ENCODE results near the gene SLC16A6. TPM values are rescaled to one million over a fixed set of nuclear protein-coding genes. Genes with fewer than 3 reads are reported as not detected.

Gene SLC16A6
- total RNA-seq, 2 experiments from 2014 or later, result 5.6 to 6.8 TPM

GRCh38 chr17:68306819-68307218, 15.9 kb upstream of the SLC16A6 start:
- CTCF ChIA-PET, result interaction anchor here (0.6 kb wide), 1 partner anchor 86 kb away, joined by 3 read pairs; no protein-coding TSS in a partner anchor
- Mint-ChIP-seq H3K4me1 (peaks cover 48% of the 10 kb centered on the region), H3K9me3 (no peaks in the 10 kb centered on the region), H3K27ac (peak overlapping the region; percentile 64), H3K27me3 (no peaks in the 10 kb centered on the region), H3K4me3 (no peak overlapping the region), H3K36me3 (ENCODE audit: low read depth) (peaks cover 22% of the 10 kb centered on the region)
- no peak for DNase-seq
- POLR2A ChIA-PET, result no interaction called here

GRCh38 chr17:68305142-68305541, 14.2 kb upstream of the SLC16A6 start:
- H3K27ac Mint-ChIP-seq, result no peak overlapping the region
- ChIA-PET CTCF (no interaction called here), POLR2A (no interaction called here)
- H3K4me3 Mint-ChIP-seq, result no peak overlapping the region
- no peaks in the 10 kb centered on the region for H3K9me3 Mint-ChIP-seq
- H3K4me1 Mint-ChIP-seq, result peaks cover 39% of the 10 kb centered on the region
- no peak for DNase-seq
- H3K27me3 Mint-ChIP-seq, result no peaks in the 10 kb centered on the region
- peaks cover 16% of the 10 kb centered on the region for H3K36me3 Mint-ChIP-seq (ENCODE audit: low read depth)

- DNase-seq, result no peak
- Mint-ChIP-seq H3K4me1 (peaks cover 36% of the 10 kb centered on the region), H3K27ac (no peak overlapping the region), H3K36me3 (ENCODE audit: low read depth) (peaks cover 16% of the 10 kb centered on the region), H3K4me3 (no peak overlapping the region), H3K27me3 (no peaks in the 10 kb centered on the region), H3K9me3 (no peaks in the 10 kb centered on the region)
- ChIA-PET POLR2A (no interaction called here), CTCF (no interaction called here)
Observed at GRCh38 chr17:68304706-68305105, 13.8 kb upstream of the SLC16A6 start.

- POLR2A ChIA-PET, result no interaction called here
- CTCF ChIA-PET, result interaction anchor here (1.0 to 1.5 kb wide), 2 partner anchors 12 to 134 kb away, joined by 3 to 4 read pairs; no protein-coding TSS in a partner anchor
- no peaks in the 10 kb centered on the region for H3K9me3 Mint-ChIP-seq
- H3K27ac Mint-ChIP-seq, result no peak overlapping the region
- H3K4me1 Mint-ChIP-seq, result peaks cover 41% of the 10 kb centered on the region
- no peaks in the 10 kb centered on the region for H3K27me3 Mint-ChIP-seq
- DNase-seq, result no peak
- no peak overlapping the region for H3K4me3 Mint-ChIP-seq
- H3K36me3 Mint-ChIP-seq (ENCODE audit: low read depth), result peaks cover 15% of the 10 kb centered on the region
Observed at GRCh38 chr17:68302666-68303065, 11.7 kb upstream of the SLC16A6 start.

GRCh38 chr17:68302066-68302564, 11.2 kb upstream of the SLC16A6 start:
- Mint-ChIP-seq H3K9me3 (no peaks in the 10 kb centered on the region), H3K27me3 (no peaks in the 10 kb centered on the region), H3K36me3 (ENCODE audit: low read depth) (peaks cover 9% of the 10 kb centered on the region), H3K4me3 (no peak overlapping the region), H3K27ac (no peak overlapping the region), H3K4me1 (peaks cover 41% of the 10 kb centered on the region)
- ChIA-PET POLR2A (no interaction called here), CTCF (interaction anchor here (1.0 to 1.5 kb wide), 2 partner anchors 12 to 134 kb away, joined by 3 to 4 read pairs; no protein-coding TSS in a partner anchor)
- DNase-seq, result no peak

- ChIA-PET POLR2A (no interaction called here), CTCF (interaction anchor here (1.0 to 1.5 kb wide), 2 partner anchors 13 to 135 kb away, joined by 3 to 4 read pairs; no protein-coding TSS in a partner anchor)
- no peaks in the 10 kb centered on the region for H3K27me3 Mint-ChIP-seq
- H3K9me3 Mint-ChIP-seq, result no peaks in the 10 kb centered on the region
- no peak overlapping the region for H3K27ac Mint-ChIP-seq
- H3K4me1 Mint-ChIP-seq, result peaks cover 43% of the 10 kb centered on the region
- no peak for DNase-seq
- H3K4me3 Mint-ChIP-seq, result no peak overlapping the region
- H3K36me3 Mint-ChIP-seq (ENCODE audit: low read depth), result peaks cover 7% of the 10 kb centered on the region
Observed at GRCh38 chr17:68301438-68301959, 10.6 kb upstream of the SLC16A6 start.

GRCh38 chr17:68299817-68300216, 8.9 kb upstream of the SLC16A6 start:
- CTCF ChIA-PET, result interaction anchor here (0.7 to 1.3 kb wide), 3 partner anchors 71 to 136 kb away, joined by 3 read pairs; no protein-coding TSS in a partner anchor
- no peak overlapping the region for H3K4me3 Mint-ChIP-seq
- POLR2A ChIA-PET, result interaction anchor here (0.6 kb wide), 1 partner anchor 47 kb away, joined by 4 read pairs; no protein-coding TSS in a partner anchor
- no peaks in the 10 kb centered on the region for H3K9me3 Mint-ChIP-seq
- H3K27me3 Mint-ChIP-seq, result no peaks in the 10 kb centered on the region
- no peak overlapping the region for H3K27ac Mint-ChIP-seq
- H3K4me1 Mint-ChIP-seq, result peaks cover 50% of the 10 kb centered on the region
- DNase-seq, result no peak
- peaks cover 9% of the 10 kb centered on the region for H3K36me3 Mint-ChIP-seq (ENCODE audit: low read depth)

GRCh38 chr17:68298601-68299000, 7.7 kb upstream of the SLC16A6 start:
- Mint-ChIP-seq H3K36me3 (ENCODE audit: low read depth) (peaks cover 11% of the 10 kb centered on the region), H3K4me3 (no peak overlapping the region), H3K9me3 (no peaks in the 10 kb centered on the region), H3K4me1 (peaks cover 60% of the 10 kb centered on the region), H3K27ac (no peak overlapping the region), H3K27me3 (no peaks in the 10 kb centered on the region)
- DNase-seq, result no peak
- POLR2A ChIA-PET, result no interaction called here
- CTCF ChIA-PET, result interaction anchor here (0.6 to 0.7 kb wide), 2 partner anchors 10 to 20 kb away, joined by 3 to 4 read pairs; no protein-coding TSS in a partner anchor

- Mint-ChIP-seq H3K36me3 (ENCODE audit: low read depth) (peaks cover 11% of the 10 kb centered on the region), H3K27me3 (no peaks in the 10 kb centered on the region), H3K4me3 (peak overlapping the region; percentile 43), H3K9me3 (no peaks in the 10 kb centered on the region), H3K4me1 (peaks cover 66% of the 10 kb centered on the region), H3K27ac (peak overlapping the region; percentile 93)
- no peak for DNase-seq
- CTCF ChIA-PET, result interaction anchor here (0.6 to 1.4 kb wide), 6 partner anchors 11 to 139 kb away, joined by 3 to 4 read pairs (median 3); no protein-coding TSS in a partner anchor
- POLR2A ChIA-PET, result no interaction called here
Observed at GRCh38 chr17:68297195-68297594, 6.3 kb upstream of the SLC16A6 start.

GRCh38 chr17:68296217-68297191, 5.6 kb upstream of the SLC16A6 start:
- Mint-ChIP-seq H3K27me3 (no peaks in the 10 kb centered on the region), H3K4me3 (peak overlapping the region; percentile 43), H3K27ac (peak overlapping the region; percentile 93), H3K36me3 (ENCODE audit: low read depth) (peaks cover 11% of the 10 kb centered on the region), H3K4me1 (peaks cover 61% of the 10 kb centered on the region), H3K9me3 (no peaks in the 10 kb centered on the region)
- POLR2A ChIA-PET, result no interaction called here
- CTCF ChIA-PET, result interaction anchor here (0.8 to 1.4 kb wide), 5 partner anchors 12 to 140 kb away, joined by 3 to 4 read pairs (median 3); no protein-coding TSS in a partner anchor
- DNase-seq, result peak; percentile 93

- DNase-seq, result no peak
- H3K4me1 Mint-ChIP-seq, result peaks cover 60% of the 10 kb centered on the region
- POLR2A ChIA-PET, result no interaction called here
- H3K27ac Mint-ChIP-seq, result peak overlapping the region; percentile 1
- no peak overlapping the region for H3K4me3 Mint-ChIP-seq
- H3K27me3 Mint-ChIP-seq, result no peaks in the 10 kb centered on the region
- H3K36me3 Mint-ChIP-seq (ENCODE audit: low read depth), result peaks cover 13% of the 10 kb centered on the region
- CTCF ChIA-PET, result no interaction called here
- no peaks in the 10 kb centered on the region for H3K9me3 Mint-ChIP-seq
Observed at GRCh38 chr17:68295086-68295485, 4.2 kb upstream of the SLC16A6 start.

GRCh38 chr17:68294617-68295016, 3.7 kb upstream of the SLC16A6 start:
- H3K36me3 Mint-ChIP-seq (ENCODE audit: low read depth), result peaks cover 15% of the 10 kb centered on the region
- H3K27ac Mint-ChIP-seq, result no peak overlapping the region
- H3K9me3 Mint-ChIP-seq, result no peaks in the 10 kb centered on the region
- H3K4me1 Mint-ChIP-seq, result peaks cover 64% of the 10 kb centered on the region
- no peaks in the 10 kb centered on the region for H3K27me3 Mint-ChIP-seq
- no peak for DNase-seq
- CTCF ChIA-PET, result no interaction called here
- POLR2A ChIA-PET, result no interaction called here
- no peak overlapping the region for H3K4me3 Mint-ChIP-seq

GRCh38 chr17:68294196-68294555, 3.2 kb upstream of the SLC16A6 start:
- POLR2A ChIA-PET, result no interaction called here
- H3K9me3 Mint-ChIP-seq, result no peaks in the 10 kb centered on the region
- peaks cover 13% of the 10 kb centered on the region for H3K36me3 Mint-ChIP-seq (ENCODE audit: low read depth)
- H3K27ac Mint-ChIP-seq, result peak overlapping the region; percentile 9
- CTCF ChIA-PET, result interaction anchor here (1.3 kb wide), 1 partner anchor 61 kb away, joined by 3 read pairs; no protein-coding TSS in a partner anchor
- H3K4me3 Mint-ChIP-seq, result no peak overlapping the region
- no peak for DNase-seq
- no peaks in the 10 kb centered on the region for H3K27me3 Mint-ChIP-seq
- H3K4me1 Mint-ChIP-seq, result peaks cover 66% of the 10 kb centered on the region

Data from activated CD4-positive, alpha-beta T cell treated with anti-CD3 and anti-CD28 coated beads, Interleukin-2, amount 10 ng/mL, durations not matched to agents 7 days and 5 days (primary cell).